ENCODE measurements around the gene PPP2R2D.
A peak's percentile ranks its signal among the peaks of the same experiment; 100 is the strongest.

The PPP2R2D gene

GRCh38 chr10:131900350-131901152 is at the start of gene PPP2R2D:
TSS of gene PPP2R2D (plus strand) at chr10:131901008. CDS start at chr10:131901149, 141 bp downstream.
- peak within 1 kb of the TSS; percentile 92 for H3K27ac ChIP-seq
- TF ChIP-seq CTCF (conservative IDR thresholded peaks at IDR 0.05) (no peak), ZFX (IDR thresholded peaks at IDR 0.05) (no peak)

- TF ChIP-seq ZFX (IDR thresholded peaks at IDR 0.05) (no peak), CTCF (conservative IDR thresholded peaks at IDR 0.05) (no peak)
- no peak overlapping the region for H3K27ac ChIP-seq
Observed at GRCh38 chr10:131851346-131851745, 49.5 kb upstream of the PPP2R2D start.

- TF ChIP-seq ZFX (IDR thresholded peaks at IDR 0.05): no peak
- H3K27ac ChIP-seq: no peak overlapping the region
Observed at GRCh38 chr10:131852176-131852822, 48.5 kb upstream of the PPP2R2D start.

- TF ChIP-seq CTCF (conservative IDR thresholded peaks at IDR 0.05): no peak
- TF ChIP-seq ZFX (IDR thresholded peaks at IDR 0.05): no peak
- no peak overlapping the region for H3K27ac ChIP-seq
Observed at GRCh38 chr10:131852823-131853609, 47.8 kb upstream of the PPP2R2D start.

- TF ChIP-seq CTCF (conservative IDR thresholded peaks at IDR 0.05) (no peak), ZFX (IDR thresholded peaks at IDR 0.05) (no peak)
- H3K27ac ChIP-seq: no peak overlapping the region
Observed at GRCh38 chr10:131853610-131853964, 47.2 kb upstream of the PPP2R2D start.

- TF ChIP-seq CTCF (conservative IDR thresholded peaks at IDR 0.05): peak; percentile 32; the same call in 1 of the 2 replicates
- TF ChIP-seq ZFX (IDR thresholded peaks at IDR 0.05): no peak
- H3K27ac ChIP-seq: no peak overlapping the region
Observed at GRCh38 chr10:131854579-131855335, 46.1 kb upstream of the PPP2R2D start.

Data from C4-2B (cell line).